Spleen (tissue), 11 donors: ENCODE results near the gene TMEM120A. TPM values are rescaled to one million over a fixed set of nuclear protein-coding genes. Genes with fewer than 3 reads are reported as not detected.

Experiments
- DNase-seq: peaks from one replicate; pipeline ENCODE4 v3.0.0-alpha.2; 2020
- H3K27ac ChIP-seq, 8 donors: fragments of 200-600 bp; sonication (generic) in 7 of 8; 1 replicate in 4 of 8; 2 replicates in 4 of 8; pipeline versions ENCODE4 v1.5.0 to v1.8.0; 2016 to 2021; ENCODE audit warnings: inconsistent platforms in 4 of 8, mild to moderate bottlenecking in 4 of 8, moderate library complexity in 1 of 8
- H3K27me3 ChIP-seq, 7 donors: fragments of 200-600 bp; sonication (generic) in 6 of 7; replicated peaks in 1 of 7; 1 replicate in 4 of 7; 2 replicates in 3 of 7; pipeline versions ENCODE4 v1.5.0 to v1.8.0; 2016 to 2021; ENCODE audit warnings: inconsistent platforms in 3 of 7, mild to moderate bottlenecking in 1 of 7
- H3K36me3 ChIP-seq, 6 donors: fragments of 200-600 bp; sonication (generic) in 5 of 6; 1 replicate in 4 of 6; 2 replicates in 2 of 6; pipeline versions ENCODE4 v1.5.0 to v1.8.0; 2016 to 2021; ENCODE audit warnings: inconsistent platforms in 2 of 6
- H3K4me1 ChIP-seq, 6 donors: fragments of 200-600 bp; sonication (generic) in 5 of 6; 1 replicate in 3 of 6; 2 replicates in 3 of 6; pipeline versions ENCODE4 v1.5.0 to v1.8.0; 2016 to 2021; ENCODE audit warnings: inconsistent platforms in 3 of 6
- H3K4me3 ChIP-seq, 8 donors: fragments of 200-600 bp; sonication (generic) in 7 of 8; 1 replicate in 4 of 8; 2 replicates in 4 of 8; pipeline versions ENCODE4 v1.5.0 to v1.8.0; 2016 to 2021; ENCODE audit warnings: inconsistent platforms in 4 of 8, mild to moderate bottlenecking in 4 of 8, moderate library complexity in 2 of 8
- H3K9me3 ChIP-seq, 8 donors: fragments of 200-600 bp; sonication (generic) in 7 of 8; 1 replicate in 4 of 8; 2 replicates in 4 of 8; pipeline versions ENCODE4 v1.5.0 to v1.8.0; 2016 to 2021; ENCODE audit warnings: inconsistent platforms in 4 of 8
- CTCF ChIP-seq, 11 experiments: fragments of 200-600 bp in 7 of 11; fragments of 450-650 bp in 4 of 11; sonication (generic) in 4 of 11; IDR thresholded peaks in 8 of 11; conservative IDR thresholded peaks in 3 of 11; 1 replicate in 7 of 11; 2 replicates in 4 of 11; pipeline versions ENCODE4 v1.4.0 to v1.8.0; 2016 to 2021; ENCODE audit warnings: antibody characterized with exemption in 11 of 11, inconsistent platforms in 4 of 11, mild to moderate bottlenecking in 1 of 11
- POLR2A ChIP-seq, 3 donors: fragments of 450-650 bp; IDR thresholded peaks; one replicate each; pipeline ENCODE4 v1.5.1; 2017; ENCODE audit warnings: antibody characterized with exemption in 3 of 3, mild to moderate bottlenecking in 1 of 3
- POLR2AphosphoS5 ChIP-seq, 3 donors: sonication (generic); formaldehyde crosslinking; IDR thresholded peaks; one replicate each; pipeline ENCODE4 v1.5.1; 2017; ENCODE audit warnings: antibody characterized with exemption in 3 of 3
- WGBS, 5 donors: extraction: QIAGEN DNeasy Blood & Tissue Kit in 3 of 5; methylation state at CpG; one replicate each; pipeline versions ENCODE4 v1.1.5 to v1.1.7; 2013 to 2018; 5-methylcytosine and 5-hydroxymethylcytosine counted together
- intact Hi-C: fragments of 100-400 bp; cut with DNase I; formaldehyde crosslinking; loops from one replicate; pipeline ENCODE4 v1.15.0; 2023; ENCODE audit warnings: low total_unique reads
- polyA plus RNA-seq, 3 donors: library from polyadenylated mRNA; stranded (reverse); fragments of 200-250 nt; gene quantifications; one replicate each; pipeline ENCODE4 v1.2.1, GENCODE V29; 2013
- total RNA-seq, 7 donors: library from RNA; depleted of rRNA in 3 of 7; stranded (reverse); fragments of >200 nt in 3 of 7; fragmentation: NEBNext Ultra II Directional in 4 of 7; extraction: Animal tissue kit (Norgen Biotek cat#: 25700) in 4 of 7; gene quantifications; one replicate each; pipeline versions ENCODE4 v1.1.0 to v1.2.1, GENCODE V29; 2016 to 2021
- donor health status: healthy with polysubstance abuse.
- donor health status: DM: no; HTN: no; CAD: no; lungs with moderate emphysema.
- donor health status: DM: no; HTN: no; CAD: no.
- donor health status: Bipolar disorder and iron deficiency.
- donor health status: healthy.
- donor health status: DM: no; HTN: no; CAD: no.
- donor health status: DM: yes; HTN: yes; CAD: no.

The TMEM120A gene
- total and polyA plus RNA-seq, 10 donors = 24.9 to 66.2 (median 46.6) TPM

GRCh38 chr7:76002139-76002538 lies 7.7 kb upstream of the TMEM120A start:
- Histone ChIP-seq H3K9me3 (no peaks in the 10 kb centered on the region), H3K4me3 (no peak overlapping the region), H3K27me3 (no peaks in the 10 kb centered on the region), H3K4me1 (peaks cover 0 to 7% (median 0%) of the 10 kb centered on the region in 6 donors), H3K27ac (no peak overlapping the region), H3K36me3 (peaks cover 0 to 74% (median 41%) of the 10 kb centered on the region in 6 donors)
- TF ChIP-seq POLR2A (IDR thresholded peaks at IDR 0.05) = no peak
- no peak for TF ChIP-seq CTCF (IDR thresholded peaks at IDR 0.05 in 8 of 11, conservative IDR thresholded peaks at IDR 0.05 in 3 of 11)
- no peak for TF ChIP-seq POLR2AphosphoS5 (IDR thresholded peaks at IDR 0.05)
- 92 to 97% (median 94%) methylated on average over 6 of the region's 6 CpGs for whole genome bisulfite sequencing, 5 donors
- intact Hi-C loops = no loop called here
- DNase-seq = no peak

GRCh38 chr7:76000566-76000965 lies 6.2 kb upstream of the TMEM120A start:
- intact Hi-C loops = no loop called here
- no peak overlapping the region for H3K27ac ChIP-seq
- peaks cover 0 to 22% (median under 1%) of the 10 kb centered on the region in 6 donors for H3K4me1 ChIP-seq
- no peak overlapping the region for H3K4me3 ChIP-seq
- no peaks in the 10 kb centered on the region for H3K27me3 ChIP-seq
- 94 to 96% (median 96%) methylated on average over 3 to 11 of the region's 11 CpGs for WGBS, 5 donors
- TF ChIP-seq CTCF (IDR thresholded peaks at IDR 0.05 in 8 of 11, conservative IDR thresholded peaks at IDR 0.05 in 3 of 11) = no peak
- no peak for TF ChIP-seq POLR2A (IDR thresholded peaks at IDR 0.05)
- TF ChIP-seq POLR2AphosphoS5 (IDR thresholded peaks at IDR 0.05) = no peak
- DNase-seq = no peak
- H3K36me3 ChIP-seq = peaks cover 0 to 74% (median 39%) of the 10 kb centered on the region in 6 donors
- no peaks in the 10 kb centered on the region for H3K9me3 ChIP-seq

- Histone ChIP-seq H3K36me3 (peaks cover 0 to 52% (median 15%) of the 10 kb centered on the region in 6 donors), H3K4me1 (peaks cover 11 to 45% (median 20%) of the 10 kb centered on the region in 6 donors), H3K27me3 (no peaks in the 10 kb centered on the region), H3K9me3 (no peaks in the 10 kb centered on the region), H3K27ac (peak overlapping the region in 4 of 8 donors; percentile 61 to 87 (median 86)), H3K4me3 (no peak overlapping the region)
- 86 to 100% (median 95%) methylated on average over 1 of the region's 1 CpG for WGBS, 5 donors
- intact Hi-C loops = loop anchor here (10.0 kb wide), 1 partner anchor 123 kb away; the partner anchor contains the start of gene RHBDD2
- no peak for DNase-seq
- no peak for TF ChIP-seq CTCF (IDR thresholded peaks at IDR 0.05 in 8 of 11, conservative IDR thresholded peaks at IDR 0.05 in 3 of 11)
- no peak for TF ChIP-seq POLR2A (IDR thresholded peaks at IDR 0.05)
- no peak for TF ChIP-seq POLR2AphosphoS5 (IDR thresholded peaks at IDR 0.05)
Measured at GRCh38 chr7:75998038-75998437, 3.6 kb upstream of the TMEM120A start.

GRCh38 chr7:75996476-75996875 lies 2.1 kb upstream of the TMEM120A start:
- DNase-seq = peak; percentile 39
- Histone ChIP-seq H3K27me3 (no peaks in the 10 kb centered on the region), H3K36me3 (peaks cover 0 to 46% (median 11%) of the 10 kb centered on the region in 6 donors), H3K9me3 (no peaks in the 10 kb centered on the region), H3K4me3 (peak overlapping the region in 1 of 8 donors; percentile 39), H3K27ac (peak overlapping the region in 7 of 8 donors; percentile 61 to 87 (median 76)), H3K4me1 (peaks cover 11 to 59% (median 24%) of the 10 kb centered on the region in 6 donors)
- no peak for TF ChIP-seq POLR2A (IDR thresholded peaks at IDR 0.05)
- TF ChIP-seq CTCF (IDR thresholded peaks at IDR 0.05 in 8 of 11, conservative IDR thresholded peaks at IDR 0.05 in 3 of 11) = no peak
- intact Hi-C loops = loop anchor here (10.0 kb wide), 1 partner anchor 122 kb away; the partner anchor contains the start of gene RHBDD2
- 79 to 96% (median 93%) methylated on average over 4 of the region's 4 CpGs for WGBS, 5 donors
